Measurements from ENCODE around the gene ZNF311.
"Not testable (repeated sequence)": the region's sequence is repeated elsewhere in the genome, so short reads cannot be mapped to it uniquely, and the experiment has no call there.

Gene ZNF311

DNA sequence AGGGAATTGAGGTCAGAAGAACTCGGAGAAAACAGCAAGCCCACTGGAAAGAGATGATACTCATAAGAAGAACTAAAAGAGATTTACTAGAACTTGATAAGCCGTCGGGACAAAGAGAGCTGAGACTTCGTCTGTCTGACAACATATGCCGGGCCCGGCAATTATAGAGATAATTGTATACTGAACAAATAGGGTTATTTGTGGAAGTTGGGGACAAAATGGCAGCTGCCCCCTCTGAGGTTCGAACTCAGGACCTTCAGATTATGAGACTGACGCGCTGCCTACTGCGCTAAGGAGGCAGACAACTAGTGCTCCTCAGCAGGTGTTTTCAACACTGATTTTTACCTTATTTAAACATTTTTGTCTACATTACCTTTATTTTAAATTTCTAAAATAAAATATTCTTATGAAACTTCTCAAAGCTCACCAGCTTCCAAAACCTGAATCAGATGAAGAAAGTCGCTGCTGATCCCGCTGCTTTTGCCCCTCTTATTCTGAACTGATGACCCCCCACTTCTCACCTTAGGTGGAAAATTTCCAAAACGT lies 52.0 kb downstream of the ZNF311 start:
- peak; percentile 55 for DNase-seq

- not testable (repeated sequence) for DNase-seq
Observed at GRCh38 chr6:28949656-28950195, 55.4 kb downstream of the ZNF311 start.

GRCh38 chr6:28948782-28949486 lies 56.2 kb downstream of the ZNF311 start:
- no peak for DNase-seq

DNA sequence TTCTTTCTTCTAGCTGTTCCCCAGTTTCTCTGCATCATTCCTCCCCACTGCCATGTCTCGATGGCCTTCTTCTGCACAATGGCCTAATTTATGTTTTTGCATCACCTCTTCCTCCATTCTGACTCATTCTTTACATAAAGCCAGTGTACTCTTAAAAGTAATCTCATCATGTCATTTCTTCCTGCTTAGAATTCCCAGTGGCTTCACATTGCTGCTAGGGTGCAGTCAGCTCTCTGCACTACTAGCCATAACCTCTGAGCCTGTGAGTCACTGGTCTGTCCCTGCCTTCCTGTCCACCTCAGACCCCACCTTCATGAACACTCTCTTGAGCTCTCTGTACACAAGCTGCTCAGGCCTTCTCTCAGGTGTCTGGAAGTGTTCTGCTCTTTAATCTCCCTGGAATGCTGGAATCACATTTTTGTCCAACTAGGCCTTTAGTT lies 57.3 kb downstream of the ZNF311 start:
- peak; percentile 45 for DNase-seq

DNA sequence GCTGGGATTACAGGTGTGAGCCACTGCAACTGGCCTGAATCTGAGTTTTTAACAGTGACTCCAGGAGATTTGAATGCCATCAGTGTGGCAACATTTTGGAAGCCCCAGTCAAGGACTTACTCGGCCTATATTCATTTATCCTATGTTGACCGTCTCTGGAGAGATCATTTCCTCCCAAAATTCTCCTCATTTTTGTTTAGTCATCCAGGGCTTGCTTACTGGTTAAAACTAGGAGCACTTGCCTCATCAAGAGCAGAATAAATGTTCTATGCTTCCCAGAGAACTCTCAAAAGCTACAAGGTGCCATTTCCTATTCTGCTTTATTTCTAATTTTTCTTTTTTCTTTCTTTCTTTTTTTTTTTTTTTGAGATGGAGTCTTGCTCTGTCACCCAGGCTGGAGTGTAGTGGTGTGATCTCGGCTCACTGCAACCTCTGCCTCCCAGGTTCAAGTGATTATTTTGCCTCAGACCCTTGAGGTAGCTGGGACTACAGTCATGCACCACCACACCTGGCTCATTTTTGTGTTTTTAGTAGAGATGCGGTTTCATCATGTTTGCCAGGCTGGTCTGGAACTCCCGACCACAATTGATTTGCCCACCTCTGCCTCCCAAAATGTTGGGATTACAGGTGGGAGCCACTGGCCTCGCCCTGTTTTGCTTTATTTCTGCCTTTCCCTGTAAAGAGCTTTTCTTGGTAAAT lies 57.9 kb downstream of the ZNF311 start:
- no peak for DNase-seq

- DNase-seq, result no peak
Observed at GRCh38 chr6:28945349-28945748, 59.8 kb downstream of the ZNF311 start.

Measured in HCEC 1CT (cell line).